ENCODE measurements around the gene PHLPP1.

GRCh38 chr18:62728254-62728653, 12.9 kb downstream of the PHLPP1 start:
- no peak for TF ChIP-seq POLR2AphosphoS5 (IDR thresholded peaks at IDR 0.05)
- TF ChIP-seq CTCF (IDR thresholded peaks at IDR 0.05), result no peak
